ENCODE data around the gene TFF2. TPM values are rescaled to one million over a fixed set of nuclear protein-coding genes. Genes with fewer than 3 reads are reported as not detected.

Gene TFF2
- total RNA-seq, 2 experiments from 2014 or later, result not detected

- H3K27ac Mint-ChIP-seq, result no peak overlapping the region
- ChIA-PET CTCF (no interaction called here), POLR2A (interaction anchor here (1.0 kb wide), 2 partner anchors 13 to 66 kb away, joined by 3 read pairs; no protein-coding TSS in a partner anchor)
- no peak overlapping the region for H3K4me3 Mint-ChIP-seq
- ATAC-seq (no peak), DNase-seq (no peak)
- intact Hi-C loops (cut with micrococcal nuclease), result no loop called here
- H3K9me3 Mint-ChIP-seq, result peaks cover 6% of the 10 kb centered on the region
- H3K36me3 Mint-ChIP-seq (ENCODE audit: low read depth), result peaks cover 72% of the 10 kb centered on the region
- no peak for TF ChIP-seq CTCF (IDR thresholded peaks at IDR 0.05)
- peaks cover 22% of the 10 kb centered on the region for H3K4me1 Mint-ChIP-seq (ENCODE audit: low read depth)
- H3K27me3 Mint-ChIP-seq, result no peaks in the 10 kb centered on the region
These were observed 28.8 kb upstream of the TFF2 start for GRCh38 chr21:42379426-42380215.

GRCh38 chr21:42378418-42378817 lies 27.6 kb upstream of the TFF2 start:
- no peaks in the 10 kb centered on the region for H3K27me3 Mint-ChIP-seq
- DNase-seq (no peak), ATAC-seq (no peak)
- H3K27ac Mint-ChIP-seq, result no peak overlapping the region
- POLR2A ChIA-PET, result interaction anchor here (0.8 to 1.7 kb wide), 5 partner anchors 9 to 42 kb away, joined by 3 to 6 read pairs (median 5); no protein-coding TSS in a partner anchor
- no peak overlapping the region for H3K4me3 Mint-ChIP-seq
- peaks cover 6% of the 10 kb centered on the region for H3K9me3 Mint-ChIP-seq
- TF ChIP-seq CTCF (IDR thresholded peaks at IDR 0.05), result no peak
- H3K4me1 Mint-ChIP-seq (ENCODE audit: low read depth), result peaks cover 29% of the 10 kb centered on the region
- CTCF ChIA-PET, result interaction anchor here (1.3 kb wide), 1 partner anchor 40 kb away, joined by 4 read pairs; no protein-coding TSS in a partner anchor
- H3K36me3 Mint-ChIP-seq (ENCODE audit: low read depth), result peaks cover 72% of the 10 kb centered on the region
- intact Hi-C loops (cut with micrococcal nuclease), result no loop called here

- peaks cover 33% of the 10 kb centered on the region for H3K4me1 Mint-ChIP-seq (ENCODE audit: low read depth)
- DNase-seq (no peak), ATAC-seq (no peak)
- TF ChIP-seq CTCF (IDR thresholded peaks at IDR 0.05), result no peak
- POLR2A ChIA-PET, result interaction anchor here (0.8 to 1.7 kb wide), 6 partner anchors 9 to 43 kb away, joined by 3 to 6 read pairs (median 4); no protein-coding TSS in a partner anchor
- H3K27ac Mint-ChIP-seq, result no peak overlapping the region
- peaks cover 72% of the 10 kb centered on the region for H3K36me3 Mint-ChIP-seq (ENCODE audit: low read depth)
- no peaks in the 10 kb centered on the region for H3K27me3 Mint-ChIP-seq
- CTCF ChIA-PET, result interaction anchor here (1.3 to 1.6 kb wide), 2 partner anchors 11 to 40 kb away, joined by 3 to 4 read pairs; no protein-coding TSS in a partner anchor
- H3K9me3 Mint-ChIP-seq, result peaks cover 6% of the 10 kb centered on the region
- no peak overlapping the region for H3K4me3 Mint-ChIP-seq
- intact Hi-C loops (cut with micrococcal nuclease), result no loop called here
These were observed 27.2 kb upstream of the TFF2 start for GRCh38 chr21:42377951-42378340.

- H3K36me3 Mint-ChIP-seq (ENCODE audit: low read depth), result peaks cover 72% of the 10 kb centered on the region
- CTCF ChIA-PET, result interaction anchor here (1.3 to 1.6 kb wide), 2 partner anchors 11 to 39 kb away, joined by 3 to 4 read pairs; no protein-coding TSS in a partner anchor
- DNase-seq, result no peak
- POLR2A ChIA-PET, result interaction anchor here (1.0 to 1.7 kb wide), 5 partner anchors 9 to 27 kb away, joined by 3 to 6 read pairs (median 4); no protein-coding TSS in a partner anchor
- no peaks in the 10 kb centered on the region for H3K27me3 Mint-ChIP-seq
- H3K27ac Mint-ChIP-seq, result no peak overlapping the region
- H3K4me3 Mint-ChIP-seq, result no peak overlapping the region
- ATAC-seq, result no peak
- H3K9me3 Mint-ChIP-seq, result peaks cover 2% of the 10 kb centered on the region
- H3K4me1 Mint-ChIP-seq (ENCODE audit: low read depth), result peaks cover 36% of the 10 kb centered on the region
- intact Hi-C loops (cut with micrococcal nuclease), result no loop called here
- TF ChIP-seq CTCF (IDR thresholded peaks at IDR 0.05), result no peak
These were observed 26.6 kb upstream of the TFF2 start for GRCh38 chr21:42377211-42377950.

All from activated CD8-positive, alpha-beta T cell treated with anti-CD3 and anti-CD28 coated beads for 36 hours (primary cell).